GM12892 (cell line): ENCODE data around the gene TNFRSF19.

Experiments
- POLR2A ChIP-seq: IDR thresholded peaks from 2 replicates; pipeline ENCODE4 v1.6.1; 2011; ENCODE audit warnings: low read depth, low read length, control low read depth
- POLR2AphosphoS5 ChIP-seq: IDR thresholded peaks from 2 replicates; pipeline ENCODE4 v1.6.1; 2011; ENCODE audit warnings: low read depth, low read length, control low read depth
- TAF1 ChIP-seq: IDR thresholded peaks from 2 replicates; pipeline ENCODE4 v1.6.1; 2011; ENCODE audit warnings: low read depth, mild to moderate bottlenecking, control low read depth, low read length, borderline replicate concordance

DNA sequence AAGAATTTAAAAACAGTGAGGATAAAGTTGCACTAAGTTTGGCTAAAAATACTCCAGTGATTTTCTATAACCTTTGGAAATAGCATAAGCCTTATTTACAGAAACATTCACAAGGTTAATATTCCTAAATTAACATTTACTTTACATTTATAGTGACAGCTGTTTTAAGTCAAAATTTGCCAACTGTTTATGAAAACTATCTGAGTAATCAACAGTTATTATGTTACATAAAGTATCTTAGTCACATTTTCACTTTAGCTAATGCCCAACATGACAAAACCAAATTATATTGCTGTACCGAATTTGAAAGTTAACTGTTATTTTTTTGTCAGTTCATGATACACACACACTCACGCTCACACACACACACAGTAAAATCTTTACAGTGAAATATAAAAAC, 1.2 kb downstream of the TNFRSF19 start:
- TF ChIP-seq POLR2AphosphoS5 (no peak), POLR2A (no peak), TAF1 (no peak)
